Effector memory CD4-positive, alpha-beta T cell (primary cell): Measurements from ENCODE around the gene NTSR1.

Source experiments
- DNase-seq, 3 donors: peaks; one replicate each; pipeline ENCODE4 v3.0.0-alpha.2; 2020
- H3K27ac ChIP-seq: 2 replicates; pipeline ENCODE4 v1.7.0; 2013; ENCODE audit warnings: mild to moderate bottlenecking, low read length, moderate library complexity; ENCODE audit not compliant: insufficient read depth, poor library complexity, severe bottlenecking
- H3K27me3 ChIP-seq: replicated peaks from 2 replicates; pipeline ENCODE4 v1.7.0; 2013; ENCODE audit warnings: mild to moderate bottlenecking, low read length; ENCODE audit not compliant: insufficient read depth, control insufficient read depth, poor library complexity, severe bottlenecking
- H3K36me3 ChIP-seq: 2 replicates; pipeline ENCODE4 v1.7.0; 2013; ENCODE audit warnings: mild to moderate bottlenecking, low read length, moderate library complexity; ENCODE audit not compliant: control insufficient read depth, insufficient read depth
- H3K4me1 ChIP-seq: 2 replicates; pipeline ENCODE4 v1.7.0; 2013; ENCODE audit warnings: low read length, mild to moderate bottlenecking; ENCODE audit not compliant: control insufficient read depth, insufficient read depth, poor library complexity, severe bottlenecking
- H3K4me3 ChIP-seq: 2 replicates; pipeline ENCODE4 v1.7.0; 2013; ENCODE audit warnings: low read length, low read depth, mild to moderate bottlenecking; ENCODE audit not compliant: insufficient read depth, poor library complexity, severe bottlenecking
- H3K9me3 ChIP-seq: 2 replicates; pipeline ENCODE4 v1.7.0; 2013; ENCODE audit warnings: mild to moderate bottlenecking, low read length, moderate library complexity; ENCODE audit not compliant: control insufficient read depth

NTSR1 gene

GRCh38 chr20:62762376-62762775 is 53.7 kb downstream of the NTSR1 start:
- no peak overlapping the region for H3K4me3 ChIP-seq
- no peak for DNase-seq
- H3K4me1 ChIP-seq: no peaks in the 10 kb centered on the region
- no peak overlapping the region for H3K27ac ChIP-seq
- H3K27me3 ChIP-seq: no peaks in the 10 kb centered on the region
- no peaks in the 10 kb centered on the region for H3K9me3 ChIP-seq
- no peaks in the 10 kb centered on the region for H3K36me3 ChIP-seq

- Histone ChIP-seq H3K4me1 (no peaks in the 10 kb centered on the region), H3K27me3 (no peaks in the 10 kb centered on the region), H3K36me3 (no peaks in the 10 kb centered on the region), H3K9me3 (no peaks in the 10 kb centered on the region), H3K27ac (no peak overlapping the region), H3K4me3 (no peak overlapping the region)
- no peak for DNase-seq
These were observed 54.2 kb downstream of the NTSR1 start for GRCh38 chr20:62762801-62763368.

- Histone ChIP-seq H3K36me3 (no peaks in the 10 kb centered on the region), H3K9me3 (no peaks in the 10 kb centered on the region), H3K4me1 (no peaks in the 10 kb centered on the region), H3K27ac (no peak overlapping the region), H3K27me3 (no peaks in the 10 kb centered on the region), H3K4me3 (no peak overlapping the region)
- no peak for DNase-seq
These were observed 54.8 kb downstream of the NTSR1 start for GRCh38 chr20:62763404-62763803.

GRCh38 chr20:62764156-62764935 is 55.7 kb downstream of the NTSR1 start:
- H3K27me3 ChIP-seq: no peaks in the 10 kb centered on the region
- no peaks in the 10 kb centered on the region for H3K9me3 ChIP-seq
- H3K4me3 ChIP-seq: no peak overlapping the region
- H3K36me3 ChIP-seq: no peaks in the 10 kb centered on the region
- H3K4me1 ChIP-seq: no peaks in the 10 kb centered on the region
- H3K27ac ChIP-seq: no peak overlapping the region
- no peak for DNase-seq

GRCh38 chr20:62765021-62765420 is 56.4 kb downstream of the NTSR1 start:
- no peak for DNase-seq
- Histone ChIP-seq H3K27me3 (no peaks in the 10 kb centered on the region), H3K9me3 (no peaks in the 10 kb centered on the region), H3K4me1 (no peaks in the 10 kb centered on the region), H3K36me3 (no peaks in the 10 kb centered on the region), H3K4me3 (no peak overlapping the region), H3K27ac (no peak overlapping the region)

- no peaks in the 10 kb centered on the region for H3K4me1 ChIP-seq
- no peak overlapping the region for H3K27ac ChIP-seq
- no peak for DNase-seq
- no peaks in the 10 kb centered on the region for H3K36me3 ChIP-seq
- H3K4me3 ChIP-seq: no peak overlapping the region
- H3K27me3 ChIP-seq: no peaks in the 10 kb centered on the region
- H3K9me3 ChIP-seq: no peaks in the 10 kb centered on the region
These were observed 56.9 kb downstream of the NTSR1 start for GRCh38 chr20:62765432-62766070.

- no peaks in the 10 kb centered on the region for H3K4me1 ChIP-seq
- no peaks in the 10 kb centered on the region for H3K27me3 ChIP-seq
- no peak overlapping the region for H3K27ac ChIP-seq
These were observed 57.4 kb downstream of the NTSR1 start for GRCh38 chr20:62766071-62766450.

GRCh38 chr20:62766716-62767115 is 58.1 kb downstream of the NTSR1 start:
- no peaks in the 10 kb centered on the region for H3K27me3 ChIP-seq
- no peaks in the 10 kb centered on the region for H3K36me3 ChIP-seq
- DNase-seq: no peak
- H3K4me1 ChIP-seq: no peaks in the 10 kb centered on the region
- no peak overlapping the region for H3K4me3 ChIP-seq
- H3K9me3 ChIP-seq: no peaks in the 10 kb centered on the region
- H3K27ac ChIP-seq: no peak overlapping the region

More at GRCh38 chr20:62766071-62766450, 57.4 kb downstream of the NTSR1 start:
- Histone ChIP-seq H3K36me3 (no peaks in the 10 kb centered on the region), H3K9me3 (no peaks in the 10 kb centered on the region), H3K4me3 (no peak overlapping the region)
- DNase-seq: no peak

- H3K4me3 ChIP-seq: no peak overlapping the region
- no peaks in the 10 kb centered on the region for H3K27me3 ChIP-seq
- H3K27ac ChIP-seq: no peak overlapping the region
- H3K36me3 ChIP-seq: no peaks in the 10 kb centered on the region
- DNase-seq: no peak
- H3K9me3 ChIP-seq: no peaks in the 10 kb centered on the region
- H3K4me1 ChIP-seq: no peaks in the 10 kb centered on the region
These were observed 59.6 kb downstream of the NTSR1 start for GRCh38 chr20:62768234-62768546.

- no peaks in the 10 kb centered on the region for H3K36me3 ChIP-seq
- H3K9me3 ChIP-seq: no peaks in the 10 kb centered on the region
- no peak overlapping the region for H3K27ac ChIP-seq
- no peak overlapping the region for H3K4me3 ChIP-seq
- H3K4me1 ChIP-seq: no peaks in the 10 kb centered on the region
- no peaks in the 10 kb centered on the region for H3K27me3 ChIP-seq
- DNase-seq: no peak
These were observed 60.1 kb downstream of the NTSR1 start for GRCh38 chr20:62768551-62769287.
